Stimulated activated naive B cell treated with anti-CD40 and anti-IgM and Interleukin-4, amounts not matched to agents 10 μg/mL and 1 μg/mL and 100 μg/mL, for 72 hours (primary cell): ENCODE data around the gene COBL.
"Not testable (repeated sequence)": the region's sequence is repeated elsewhere in the genome, so short reads cannot be mapped to it uniquely, and the experiment has no call there.

Source experiments
- ATAC-seq, 2 donors: fragments of 150-1000 bp; cut with Tn5 transposase; replicated peaks; 2 replicates each; pipeline ENCODE4 v1.10.0; 2021; ENCODE audit warnings: moderate library complexity in 1 of 2
- DNase-seq: peaks from one replicate; pipeline ENCODE4 v3.0.0; 2021
- H3K27ac Mint-ChIP-seq: one replicate; pipeline ENCODE4 v1.8.0; 2022; ENCODE audit warnings: mild to moderate bottlenecking, mixed read lengths
- H3K27me3 Mint-ChIP-seq, 2 donors: one replicate each; pipeline ENCODE4 v1.8.0; 2022; ENCODE audit warnings: mixed read lengths in 2 of 2
- H3K36me3 Mint-ChIP-seq, 2 donors: one replicate each; pipeline ENCODE4 v1.8.0; 2022; ENCODE audit warnings: mixed read lengths in 2 of 2, mild to moderate bottlenecking in 1 of 2
- H3K4me1 Mint-ChIP-seq, 2 donors: one replicate each; pipeline ENCODE4 v1.8.0; 2022; ENCODE audit warnings: mixed read lengths in 2 of 2, mild to moderate bottlenecking in 1 of 2
- H3K4me3 Mint-ChIP-seq, 2 donors: one replicate each; pipeline ENCODE4 v1.8.0; 2022; ENCODE audit warnings: mild to moderate bottlenecking in 2 of 2, mixed read lengths in 2 of 2, moderate library complexity in 1 of 2
- H3K9me3 Mint-ChIP-seq, 2 donors: one replicate each; pipeline ENCODE4 v1.8.0; 2022; ENCODE audit warnings: mixed read lengths in 2 of 2, mild to moderate bottlenecking in 1 of 2

Gene COBL

GRCh38 chr7:51226063-51226755 is 90.4 kb downstream of the COBL start:
- peaks cover 0 to 1% of the 10 kb centered on the region in 2 donors for H3K9me3 Mint-ChIP-seq
- H3K27me3 Mint-ChIP-seq = peaks cover 8% of the 10 kb centered on the region in 2 donors
- peak in 1 of 2 donors; percentile 10 for ATAC-seq
- H3K36me3 Mint-ChIP-seq = no peaks in the 10 kb centered on the region
- H3K4me1 Mint-ChIP-seq = no peaks in the 10 kb centered on the region
- no peak overlapping the region for H3K4me3 Mint-ChIP-seq
- DNase-seq = no peak
- H3K27ac Mint-ChIP-seq = no peak overlapping the region

GRCh38 chr7:51224811-51225595 is 91.6 kb downstream of the COBL start:
- no peak overlapping the region for H3K4me3 Mint-ChIP-seq
- no peaks in the 10 kb centered on the region for H3K36me3 Mint-ChIP-seq
- no peak for ATAC-seq

GRCh38 chr7:51223505-51223904 is 93.1 kb downstream of the COBL start:
- DNase-seq = no peak
- Mint-ChIP-seq H3K9me3 (no peaks in the 10 kb centered on the region), H3K4me3 (no peak overlapping the region), H3K4me1 (no peaks in the 10 kb centered on the region), H3K36me3 (no peaks in the 10 kb centered on the region), H3K27me3 (no peaks in the 10 kb centered on the region), H3K27ac (no peak overlapping the region)
- no peak for ATAC-seq

More at GRCh38 chr7:51224811-51225595, 91.6 kb downstream of the COBL start:
- no peak for DNase-seq
- Mint-ChIP-seq H3K27ac (no peak overlapping the region), H3K27me3 (peaks cover 0 to under 1% of the 10 kb centered on the region in 2 donors), H3K4me1 (no peaks in the 10 kb centered on the region), H3K9me3 (no peaks in the 10 kb centered on the region)

- Mint-ChIP-seq H3K27me3 (no peaks in the 10 kb centered on the region), H3K36me3 (no peaks in the 10 kb centered on the region), H3K4me3 (no peak overlapping the region), H3K9me3 (no peaks in the 10 kb centered on the region), H3K4me1 (no peaks in the 10 kb centered on the region), H3K27ac (no peak overlapping the region)
- ATAC-seq (no peak), DNase-seq (no peak)
These were observed 93.7 kb downstream of the COBL start for GRCh38 chr7:51222916-51223315.

- no peak overlapping the region for H3K27ac Mint-ChIP-seq
- ATAC-seq (no peak), DNase-seq (no peak)
- no peaks in the 10 kb centered on the region for H3K9me3 Mint-ChIP-seq
- H3K36me3 Mint-ChIP-seq = no peaks in the 10 kb centered on the region
- no peak overlapping the region for H3K4me3 Mint-ChIP-seq
- H3K27me3 Mint-ChIP-seq = no peaks in the 10 kb centered on the region
- no peaks in the 10 kb centered on the region for H3K4me1 Mint-ChIP-seq
These were observed 96.4 kb downstream of the COBL start for GRCh38 chr7:51220226-51220625.

GRCh38 chr7:51219261-51219988 is 97.2 kb downstream of the COBL start:
- H3K27ac Mint-ChIP-seq = no peak overlapping the region
- no peaks in the 10 kb centered on the region for H3K27me3 Mint-ChIP-seq
- no peaks in the 10 kb centered on the region for H3K4me1 Mint-ChIP-seq
- H3K36me3 Mint-ChIP-seq = no peaks in the 10 kb centered on the region
- DNase-seq (no peak), ATAC-seq (no peak)
- no peak overlapping the region for H3K4me3 Mint-ChIP-seq
- H3K9me3 Mint-ChIP-seq = no peaks in the 10 kb centered on the region

GRCh38 chr7:51217804-51218203 is 98.8 kb downstream of the COBL start:
- Mint-ChIP-seq H3K9me3 (no peaks in the 10 kb centered on the region), H3K27me3 (no peaks in the 10 kb centered on the region), H3K4me1 (no peaks in the 10 kb centered on the region), H3K27ac (no peak overlapping the region), H3K4me3 (no peak overlapping the region), H3K36me3 (no peaks in the 10 kb centered on the region)
- DNase-seq (no peak), ATAC-seq (no peak)

GRCh38 chr7:51214098-51214497 is 102.5 kb downstream of the COBL start:
- no peaks in the 10 kb centered on the region for H3K4me1 Mint-ChIP-seq
- no peaks in the 10 kb centered on the region for H3K9me3 Mint-ChIP-seq
- H3K27ac Mint-ChIP-seq = no peak overlapping the region
- DNase-seq (no peak), ATAC-seq (no peak)
- no peak overlapping the region for H3K4me3 Mint-ChIP-seq
- no peaks in the 10 kb centered on the region for H3K36me3 Mint-ChIP-seq
- no peaks in the 10 kb centered on the region for H3K27me3 Mint-ChIP-seq

GRCh38 chr7:51213618-51214017 is 103.0 kb downstream of the COBL start:
- Mint-ChIP-seq H3K4me1 (no peaks in the 10 kb centered on the region), H3K9me3 (no peaks in the 10 kb centered on the region), H3K27ac (no peak overlapping the region), H3K4me3 (no peak overlapping the region), H3K27me3 (no peaks in the 10 kb centered on the region), H3K36me3 (no peaks in the 10 kb centered on the region)
- no peak for DNase-seq
- no peak for ATAC-seq

GRCh38 chr7:51210766-51211165 is 105.8 kb downstream of the COBL start:
- ATAC-seq = no peak
- no peak for DNase-seq

GRCh38 chr7:51209426-51209825 is 107.2 kb downstream of the COBL start:
- no peak overlapping the region for H3K4me3 Mint-ChIP-seq
- ATAC-seq (no peak), DNase-seq (no peak)
- no peaks in the 10 kb centered on the region for H3K4me1 Mint-ChIP-seq
- no peak overlapping the region for H3K27ac Mint-ChIP-seq
- H3K9me3 Mint-ChIP-seq = peaks cover 4 to 5% of the 10 kb centered on the region in 2 donors
- no peaks in the 10 kb centered on the region for H3K36me3 Mint-ChIP-seq
- H3K27me3 Mint-ChIP-seq = no peaks in the 10 kb centered on the region

More at GRCh38 chr7:51210766-51211165, 105.8 kb downstream of the COBL start:
- H3K4me3 Mint-ChIP-seq = no peak overlapping the region
- no peaks in the 10 kb centered on the region for H3K36me3 Mint-ChIP-seq
- no peaks in the 10 kb centered on the region for H3K27me3 Mint-ChIP-seq
- peaks cover 2 to 4% of the 10 kb centered on the region in 2 donors for H3K9me3 Mint-ChIP-seq
- H3K27ac Mint-ChIP-seq = no peak overlapping the region
- H3K4me1 Mint-ChIP-seq = no peaks in the 10 kb centered on the region

- not testable (repeated sequence) for DNase-seq, H3K27me3 Mint-ChIP-seq, H3K9me3 Mint-ChIP-seq, H3K4me3 Mint-ChIP-seq, H3K4me1 Mint-ChIP-seq, H3K36me3 Mint-ChIP-seq, H3K27ac Mint-ChIP-seq, ATAC-seq
These were observed 108.5 kb downstream of the COBL start for GRCh38 chr7:51208125-51208524.

- Mint-ChIP-seq H3K27me3 (peaks cover 0 to 8% of the 10 kb centered on the region in 2 donors), H3K4me1 (no peaks in the 10 kb centered on the region), H3K27ac (no peak overlapping the region), H3K36me3 (peaks cover 0 to 4% of the 10 kb centered on the region in 2 donors), H3K4me3 (no peak overlapping the region), H3K9me3 (peaks cover 13 to 15% of the 10 kb centered on the region in 2 donors)
- DNase-seq (no peak), ATAC-seq (no peak)
These were observed 118.0 kb downstream of the COBL start for GRCh38 chr7:51198654-51199053.

GRCh38 chr7:51190969-51191368 is 125.6 kb downstream of the COBL start:
- Mint-ChIP-seq H3K27ac (no peak overlapping the region), H3K9me3 (no peaks in the 10 kb centered on the region), H3K4me1 (no peaks in the 10 kb centered on the region), H3K27me3 (no peaks in the 10 kb centered on the region), H3K36me3 (no peaks in the 10 kb centered on the region), H3K4me3 (no peak overlapping the region)
- DNase-seq (no peak), ATAC-seq (no peak)
